ENCODE data around the gene MORN1.
"Not testable (repeated sequence)": the region's sequence is repeated elsewhere in the genome, so short reads cannot be mapped to it uniquely, and the experiment has no call there.

- not testable (repeated sequence) for TF ChIP-seq CTCF (IDR thresholded peaks at IDR 0.05); POLR2A (IDR thresholded peaks at IDR 0.05); EP300 (IDR thresholded peaks at IDR 0.05; ENCODE audit: low read depth); POLR2AphosphoS5 (IDR thresholded peaks at IDR 0.05)
Measured at GRCh38 chr1:2440346-2440745, 49.0 kb upstream of the MORN1 start.
